PFSK-1 (cell line): ENCODE data around the gene DPH7.

Experiments used
- FOXP2 ChIP-seq: optimal IDR thresholded peaks from 2 replicates; pipeline ENCODE3; 2011; ENCODE audit warnings: borderline replicate concordance, control low read depth, inconsistent platforms; ENCODE audit not compliant: insufficient read depth; ENCODE audit errors: extremely low read length, extremely low read depth
- POLR2AphosphoS5 ChIP-seq: IDR thresholded peaks from 2 replicates; pipeline ENCODE4 v1.6.1; 2012; ENCODE audit warnings: low read depth, mild to moderate bottlenecking, control low read depth, low read length, moderate library complexity
- SIN3A ChIP-seq: IDR thresholded peaks from 2 replicates; pipeline ENCODE4 v1.6.1; 2012; ENCODE audit warnings: mild to moderate bottlenecking, low read length, moderate library complexity, borderline replicate concordance; ENCODE audit not compliant: insufficient read depth
- TAF1 ChIP-seq: IDR thresholded peaks from 2 replicates; pipeline ENCODE4 v1.6.1; 2012; ENCODE audit warnings: low read length, control low read depth, borderline replicate concordance; ENCODE audit not compliant: insufficient read depth
- TF ChIP-seq, protein P1 (sequence below), 2 experiments: IDR thresholded peaks; 2 replicates each; pipeline versions ENCODE4 v1.6.1 to v1.8.0; 2011 to 2012; ENCODE audit warnings: low read depth in 2 of 2, low read length in 2 of 2, control low read depth in 1 of 2, inconsistent platforms in 1 of 2, mild to moderate bottlenecking in 1 of 2, moderate library complexity in 1 of 2; ENCODE audit not compliant: insufficient read depth in 1 of 2

DPH7 gene

DNA sequence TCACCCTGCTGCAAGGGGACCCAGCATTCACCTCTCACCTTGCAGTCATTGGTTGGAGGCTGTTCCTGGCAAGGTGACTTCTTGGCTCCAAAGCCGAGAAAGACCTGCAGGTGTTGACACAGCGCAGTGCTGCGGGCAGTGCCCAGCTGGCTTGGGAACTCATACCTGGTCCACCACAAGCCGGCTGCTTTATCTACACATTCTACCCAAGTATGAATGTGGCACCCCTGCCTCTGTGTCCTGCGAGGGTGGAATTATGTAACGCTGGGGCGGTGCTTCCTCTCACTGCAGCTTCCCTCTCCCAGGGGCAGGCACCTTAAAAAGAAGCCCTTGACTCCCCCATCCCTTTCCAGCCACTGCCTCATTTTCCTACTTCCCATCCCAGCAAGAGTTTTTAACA is 14.0 kb upstream of the DPH7 start:
- TF ChIP-seq FOXP2 (no peak), POLR2AphosphoS5 (no peak), TAF1 (no peak), SIN3A (no peak)
- TF ChIP-seq, protein P1, sequence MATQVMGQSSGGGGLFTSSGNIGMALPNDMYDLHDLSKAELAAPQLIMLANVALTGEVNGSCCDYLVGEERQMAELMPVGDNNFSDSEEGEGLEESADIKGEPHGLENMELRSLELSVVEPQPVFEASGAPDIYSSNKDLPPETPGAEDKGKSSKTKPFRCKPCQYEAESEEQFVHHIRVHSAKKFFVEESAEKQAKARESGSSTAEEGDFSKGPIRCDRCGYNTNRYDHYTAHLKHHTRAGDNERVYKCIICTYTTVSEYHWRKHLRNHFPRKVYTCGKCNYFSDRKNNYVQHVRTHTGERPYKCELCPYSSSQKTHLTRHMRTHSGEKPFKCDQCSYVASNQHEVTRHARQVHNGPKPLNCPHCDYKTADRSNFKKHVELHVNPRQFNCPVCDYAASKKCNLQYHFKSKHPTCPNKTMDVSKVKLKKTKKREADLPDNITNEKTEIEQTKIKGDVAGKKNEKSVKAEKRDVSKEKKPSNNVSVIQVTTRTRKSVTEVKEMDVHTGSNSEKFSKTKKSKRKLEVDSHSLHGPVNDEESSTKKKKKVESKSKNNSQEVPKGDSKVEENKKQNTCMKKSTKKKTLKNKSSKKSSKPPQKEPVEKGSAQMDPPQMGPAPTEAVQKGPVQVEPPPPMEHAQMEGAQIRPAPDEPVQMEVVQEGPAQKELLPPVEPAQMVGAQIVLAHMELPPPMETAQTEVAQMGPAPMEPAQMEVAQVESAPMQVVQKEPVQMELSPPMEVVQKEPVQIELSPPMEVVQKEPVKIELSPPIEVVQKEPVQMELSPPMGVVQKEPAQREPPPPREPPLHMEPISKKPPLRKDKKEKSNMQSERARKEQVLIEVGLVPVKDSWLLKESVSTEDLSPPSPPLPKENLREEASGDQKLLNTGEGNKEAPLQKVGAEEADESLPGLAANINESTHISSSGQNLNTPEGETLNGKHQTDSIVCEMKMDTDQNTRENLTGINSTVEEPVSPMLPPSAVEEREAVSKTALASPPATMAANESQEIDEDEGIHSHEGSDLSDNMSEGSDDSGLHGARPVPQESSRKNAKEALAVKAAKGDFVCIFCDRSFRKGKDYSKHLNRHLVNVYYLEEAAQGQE (IDR thresholded peaks at IDR 0.05; ENCODE audit: insufficient read depth in 1 of 2, low read depth in 2 of 2, low read length in 2 of 2): no peak

- TF ChIP-seq FOXP2 (peak; percentile 33), SIN3A (0 out of 2 replicates have a peak, but pooled peaks have one; percentile 54), TAF1 (peak; percentile 48; the same call in 1 of the 2 replicates), POLR2AphosphoS5 (peak; percentile 68)
- TF ChIP-seq, protein P1 (IDR thresholded peaks at IDR 0.05; ENCODE audit: insufficient read depth in 1 of 2, low read depth in 2 of 2, low read length in 2 of 2): no peak
Observed at GRCh38 chr9:137590469-137591383, 12.0 kb upstream of the DPH7 start, which contains the start of gene ZMYND19. TSS of gene ZMYND19 (minus strand) at chr9:137590512. CDS start at chr9:137590263, 249 bp downstream.

DNA sequence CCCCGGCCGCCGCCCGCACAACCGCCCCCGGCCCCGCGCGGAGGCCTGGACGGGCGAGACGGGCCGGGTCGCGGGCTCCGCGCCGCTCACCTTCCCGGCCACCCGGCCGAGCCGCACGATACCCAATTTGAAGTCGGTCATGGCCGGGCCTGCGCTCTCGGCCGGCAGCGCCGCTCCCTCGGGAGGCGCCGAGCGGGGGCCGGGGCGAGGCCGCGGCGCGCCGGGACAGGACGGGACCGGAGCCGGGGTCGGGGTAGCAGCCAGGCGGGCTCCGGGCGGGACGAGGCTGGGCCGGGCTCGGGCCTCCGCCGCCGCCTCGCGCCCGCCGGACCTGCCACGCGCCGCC is 11.4 kb upstream of the DPH7 start:
- TF ChIP-seq POLR2AphosphoS5 (no peak), TAF1 (no peak), SIN3A (no peak), FOXP2 (no peak)
- TF ChIP-seq, protein P1 (IDR thresholded peaks at IDR 0.05; ENCODE audit: insufficient read depth in 1 of 2, low read depth in 2 of 2, low read length in 2 of 2): no peak

DNA sequence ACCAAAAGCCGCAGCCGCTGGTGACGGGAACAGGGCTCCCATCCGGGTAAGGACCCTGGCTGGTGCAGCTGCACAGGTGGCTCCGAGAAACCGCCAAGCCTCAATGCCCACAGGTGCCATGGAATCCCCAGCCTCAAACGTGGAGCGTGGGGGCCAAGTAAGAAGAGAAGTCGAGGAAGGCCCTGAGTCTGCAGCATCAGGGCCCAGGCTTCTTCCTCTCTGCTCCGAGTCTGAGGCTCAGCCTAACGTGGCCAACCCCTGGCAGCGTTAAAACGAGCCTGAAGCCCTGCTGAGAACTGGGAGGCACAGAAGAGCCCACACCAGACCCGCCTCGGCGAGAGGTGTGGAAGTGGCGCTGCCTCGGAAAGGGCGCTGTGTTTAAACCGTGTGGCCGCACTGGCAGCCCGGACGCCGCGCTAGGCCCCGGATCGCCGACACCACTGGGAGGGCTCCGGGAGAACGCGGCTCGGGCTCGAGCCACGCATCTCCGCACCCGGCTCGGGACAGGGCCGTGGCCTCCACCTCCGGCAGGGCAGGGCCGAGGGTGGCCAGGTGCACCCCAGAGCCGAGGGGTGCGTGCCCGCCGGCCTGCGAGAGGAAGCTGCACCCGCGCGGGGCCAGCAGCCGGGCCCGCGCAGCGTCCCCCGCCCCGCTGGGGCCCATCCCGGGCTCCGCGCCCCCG is 10.9 kb upstream of the DPH7 start:
- TF ChIP-seq TAF1: no peak
- TF ChIP-seq, protein P1 (IDR thresholded peaks at IDR 0.05; ENCODE audit: insufficient read depth in 1 of 2, low read depth in 2 of 2, low read length in 2 of 2): no peak
- no peak for TF ChIP-seq FOXP2
- no peak for TF ChIP-seq POLR2AphosphoS5
- TF ChIP-seq SIN3A: no peak
